Kidney (tissue), 14 donors: Measurements from ENCODE around the gene ADA. TPM values are rescaled to one million over a fixed set of nuclear protein-coding genes. Genes with fewer than 3 reads are reported as not detected.

Experiments
- DNase-seq, 5 donors: peaks; one replicate each; pipeline ENCODE4 v3.0.0-alpha.2; 2013 to 2020
- FAIRE-seq: peaks from 2 replicates; lab custom pipeline; 2012; peaks lifted over from hg19 to GRCh38; lab: Jason Lieb, UNC
- H3K27ac ChIP-seq, 2 donors: one replicate each; pipeline ENCODE4 v1.7.0; 2013; ENCODE audit warnings: low read depth in 2 of 2, low read length in 2 of 2, inconsistent platforms in 1 of 2
- H3K27me3 ChIP-seq: one replicate; pipeline ENCODE4 v1.7.1; 2013; ENCODE audit warnings: low read length, inconsistent platforms; ENCODE audit not compliant: control insufficient read depth, insufficient read depth
- H3K36me3 ChIP-seq, 3 donors: one replicate each; pipeline versions ENCODE4 v1.7.0 to v1.7.1; 2013; ENCODE audit warnings: low read length in 3 of 3, control low read depth in 1 of 3, inconsistent platforms in 1 of 3; ENCODE audit not compliant: insufficient read depth in 3 of 3, control insufficient read depth in 2 of 3
- H3K4me1 ChIP-seq, 3 donors: one replicate each; pipeline versions ENCODE4 v1.7.0 to v1.7.1; 2013; ENCODE audit warnings: low read length in 3 of 3, inconsistent platforms in 1 of 3, low read depth in 1 of 3; ENCODE audit not compliant: control insufficient read depth in 2 of 3, insufficient read depth in 2 of 3
- H3K4me3 ChIP-seq, 3 donors: one replicate each; pipeline versions ENCODE4 v1.7.0 to v1.8.1; 2013; ENCODE audit warnings: low read length in 3 of 3, control low read depth in 1 of 3, inconsistent platforms in 1 of 3
- H3K9ac ChIP-seq, 3 donors: one replicate each; pipeline versions ENCODE4 v1.7.0 to v1.7.1; 2013; ENCODE audit warnings: low read length in 3 of 3, control low read depth in 1 of 3, inconsistent platforms in 1 of 3
- H3K9me3 ChIP-seq, 3 donors: one replicate each; pipeline versions ENCODE4 v1.7.0 to v1.7.1; 2013; ENCODE audit warnings: low read length in 3 of 3, control low read depth in 1 of 3, inconsistent platforms in 1 of 3; ENCODE audit not compliant: control insufficient read depth in 2 of 3, insufficient read depth in 1 of 3
- intact Hi-C: fragments of 100-400 bp; cut with DNase I; formaldehyde crosslinking; loops from one replicate; pipeline ENCODE4 v1.11.1; 2022
- polyA plus RNA-seq: library from polyadenylated mRNA; stranded (reverse); fragments of 350-450 nt; fragmentation: Illumina TruSeq; extraction: RNeasy Lipid Tissue Mini Kit (QIAGEN cat#74804); gene quantifications from one replicate; pipeline ENCODE4 v1.2.3, GENCODE V29; 2014; ENCODE audit warnings: low read depth, low replicate concordance; ENCODE audit not compliant: insufficient read depth
- total RNA-seq: library from RNA; stranded (reverse); fragmentation: NEBNext Ultra II Directional; extraction: Animal tissue kit (Norgen Biotek cat#: 25700); gene quantifications from one replicate; pipeline ENCODE4 v1.2.1, GENCODE V29; 2021
- TF ChIP-seq, protein P1 (sequence below): IDR thresholded peaks from 3 replicates; pipeline ENCODE4 v1.5.1; 2012; ENCODE audit warnings: mild to moderate bottlenecking, moderate library complexity, borderline replicate concordance; ENCODE audit not compliant: insufficient read depth; ENCODE audit errors: extremely low read depth
- donor health status: control.
- donor health status: control.
- donor health status: control.
- donor health status: control.
- donor health status: control.
- donor health status: DM: yes; HTN: yes; CAD: no.
- donor health status: Normal renal cell carcinoma (clear cell type).

ADA gene
- total and polyA plus RNA-seq, 2 donors from 2014 or later, result 3.1 to 6.5 TPM

DNA sequence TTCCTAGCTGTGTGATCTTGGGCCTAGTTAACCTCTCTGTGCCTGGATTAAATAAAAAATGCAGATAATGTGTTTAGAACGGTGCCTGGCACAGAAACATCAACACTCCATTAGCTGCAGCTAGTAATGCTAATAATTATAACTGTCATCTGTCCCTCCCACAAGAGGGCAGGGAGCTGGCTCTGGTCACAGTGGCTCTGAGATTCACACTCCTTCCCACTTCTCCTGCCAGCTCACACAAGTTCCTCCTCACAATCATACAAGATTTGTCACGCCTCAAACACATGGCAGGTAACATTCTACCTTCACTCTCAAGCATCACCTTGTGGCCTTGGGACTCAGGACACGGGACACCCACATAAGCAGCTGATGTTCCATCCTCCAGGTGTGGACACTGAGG is 2.4 kb downstream of the ADA start:
- H3K36me3 ChIP-seq, result no peaks in the 10 kb centered on the region
- no peaks in the 10 kb centered on the region for H3K27me3 ChIP-seq
- H3K9ac ChIP-seq, result no peak overlapping the region
- no peak overlapping the region for H3K27ac ChIP-seq
- H3K4me3 ChIP-seq, result no peak overlapping the region
- DNase-seq (peak in 1 of 5 donors; percentile 26), FAIRE-seq (no peak)
- intact Hi-C loops, result no loop called here
- peaks cover 0 to 20% (median 0%) of the 10 kb centered on the region in 3 donors for H3K4me1 ChIP-seq
- TF ChIP-seq, protein P1, sequence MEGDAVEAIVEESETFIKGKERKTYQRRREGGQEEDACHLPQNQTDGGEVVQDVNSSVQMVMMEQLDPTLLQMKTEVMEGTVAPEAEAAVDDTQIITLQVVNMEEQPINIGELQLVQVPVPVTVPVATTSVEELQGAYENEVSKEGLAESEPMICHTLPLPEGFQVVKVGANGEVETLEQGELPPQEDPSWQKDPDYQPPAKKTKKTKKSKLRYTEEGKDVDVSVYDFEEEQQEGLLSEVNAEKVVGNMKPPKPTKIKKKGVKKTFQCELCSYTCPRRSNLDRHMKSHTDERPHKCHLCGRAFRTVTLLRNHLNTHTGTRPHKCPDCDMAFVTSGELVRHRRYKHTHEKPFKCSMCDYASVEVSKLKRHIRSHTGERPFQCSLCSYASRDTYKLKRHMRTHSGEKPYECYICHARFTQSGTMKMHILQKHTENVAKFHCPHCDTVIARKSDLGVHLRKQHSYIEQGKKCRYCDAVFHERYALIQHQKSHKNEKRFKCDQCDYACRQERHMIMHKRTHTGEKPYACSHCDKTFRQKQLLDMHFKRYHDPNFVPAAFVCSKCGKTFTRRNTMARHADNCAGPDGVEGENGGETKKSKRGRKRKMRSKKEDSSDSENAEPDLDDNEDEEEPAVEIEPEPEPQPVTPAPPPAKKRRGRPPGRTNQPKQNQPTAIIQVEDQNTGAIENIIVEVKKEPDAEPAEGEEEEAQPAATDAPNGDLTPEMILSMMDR, result no peak
- no peaks in the 10 kb centered on the region for H3K9me3 ChIP-seq

DNA sequence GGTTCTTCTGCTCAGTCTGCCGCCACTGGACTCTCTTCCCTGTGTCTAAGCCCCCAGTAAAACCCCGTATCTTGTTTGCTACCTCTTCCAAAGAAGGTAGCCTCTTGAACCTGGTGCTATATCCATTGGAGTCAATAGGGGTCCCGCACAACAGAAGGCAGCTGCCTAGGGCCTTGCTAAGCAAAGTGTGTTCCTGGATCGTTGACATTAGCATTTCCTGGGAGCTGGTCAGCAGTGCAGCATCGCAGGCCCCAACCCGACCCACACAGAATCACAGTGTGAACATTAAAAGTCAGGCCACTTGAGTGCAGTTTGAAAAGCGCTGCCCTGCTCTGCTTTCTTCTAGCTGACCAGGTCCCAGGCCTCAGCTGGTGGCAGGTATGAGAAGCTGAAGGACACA is 2.9 kb downstream of the ADA start:
- TF ChIP-seq, protein P1, result no peak
- Histone ChIP-seq H3K27me3 (no peaks in the 10 kb centered on the region), H3K27ac (no peak overlapping the region), H3K9me3 (no peaks in the 10 kb centered on the region), H3K36me3 (no peaks in the 10 kb centered on the region), H3K4me3 (no peak overlapping the region), H3K9ac (no peak overlapping the region), H3K4me1 (peaks cover 0 to 22% (median 0%) of the 10 kb centered on the region in 3 donors)
- intact Hi-C loops, result no loop called here
- no peak for FAIRE-seq
- peak in 1 of 5 donors; percentile 32 for DNase-seq

DNA sequence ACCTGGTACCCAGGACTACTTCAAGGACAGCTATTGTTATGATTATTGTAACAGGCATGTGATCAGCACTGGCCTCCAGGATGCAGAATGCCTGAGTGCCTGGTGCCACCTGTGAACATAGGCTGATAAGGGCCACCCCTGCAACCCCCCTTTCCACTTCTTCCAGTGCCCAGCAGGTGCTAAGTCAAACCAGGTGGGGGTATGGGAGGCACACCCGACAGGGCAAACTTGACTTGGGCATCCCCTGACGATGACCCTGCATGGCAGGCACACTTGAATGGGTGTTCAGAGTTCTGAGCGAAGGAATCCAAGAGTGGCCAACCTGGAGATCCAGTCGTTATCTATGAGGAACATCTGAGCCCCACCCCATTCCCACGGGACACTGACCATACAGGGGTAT is 3.4 kb downstream of the ADA start:
- Histone ChIP-seq H3K4me3 (no peak overlapping the region), H3K4me1 (peaks cover 0 to 21% (median 1%) of the 10 kb centered on the region in 3 donors), H3K27ac (no peak overlapping the region), H3K9me3 (no peaks in the 10 kb centered on the region), H3K9ac (no peak overlapping the region), H3K27me3 (no peaks in the 10 kb centered on the region), H3K36me3 (no peaks in the 10 kb centered on the region)
- TF ChIP-seq, protein P1, result no peak
- DNase-seq (peak in 1 of 5 donors; percentile 31), FAIRE-seq (no peak)
- intact Hi-C loops, result no loop called here
